ENCODE measurements around the gene TSSC4.

- no peak for TF ChIP-seq POLR2A (IDR thresholded peaks at IDR 0.05)
- TF ChIP-seq CTCF (IDR thresholded peaks at IDR 0.05) = no peak
- no peak for TF ChIP-seq POLR2AphosphoS5 (IDR thresholded peaks at IDR 0.05; ENCODE audit: insufficient read depth in 1 of 2, low read depth in 1 of 2)
Measured at GRCh38 chr11:2357246-2357645, 43.3 kb upstream of the TSSC4 start.
